Body of pancreas (tissue), 4 donors: ENCODE results near the gene CHRDL2.

Experiments
- CTCF ChIP-seq, 7 experiments: fragments of 450-650 bp in 4 of 7; fragments of 200-600 bp in 3 of 7; sonication (generic) in 3 of 7; IDR thresholded peaks; one replicate each; pipeline ENCODE4 v1.5.1; 2016 to 2019; ENCODE audit warnings: antibody characterized with exemption in 7 of 7
- POLR2A ChIP-seq, 3 donors: fragments of 450-650 bp; IDR thresholded peaks; one replicate each; pipeline ENCODE4 v1.6.1; 2016; ENCODE audit warnings: antibody characterized with exemption in 3 of 3, mild to moderate bottlenecking in 2 of 3

GRCh38 chr11:74701351-74701750 is 29.9 kb downstream of the CHRDL2 start:
- TF ChIP-seq CTCF (IDR thresholded peaks at IDR 0.05) (no peak), POLR2A (IDR thresholded peaks at IDR 0.05) (no peak)
